Cardiac muscle cell (in vitro differentiated cells and primary cell): ENCODE results near the gene CEP72. TPM values are rescaled to one million over a fixed set of nuclear protein-coding genes. Genes with fewer than 3 reads are reported as not detected.

ENCODE experiments used
- DNase-seq, 2 donors: peaks; one replicate each; pipeline versions ENCODE4 v3.0.0 to v3.0.0-alpha.2; 2010 to 2017; ENCODE audit warnings: low read depth in 1 of 2, low spot score in 1 of 2
- H3K27ac ChIP-seq: fragments of 200-600 bp; sonication (generic); 2 replicates; pipeline ENCODE4 v1.5.1; 2016
- H3K27me3 ChIP-seq: fragments of 200-600 bp; sonication (generic); 2 replicates; pipeline ENCODE4 v1.6.0; 2016; ENCODE audit warnings: control low read depth
- H3K36me3 ChIP-seq: fragments of 200-600 bp; sonication (generic); 2 replicates; pipeline ENCODE4 v1.5.1; 2016; ENCODE audit warnings: control low read depth
- H3K4me1 ChIP-seq: fragments of 200-600 bp; sonication (generic); 2 replicates; pipeline ENCODE4 v1.8.1; 2017; ENCODE audit warnings: low read depth, mild to moderate bottlenecking, mixed run types
- H3K4me3 ChIP-seq: fragments of 200-600 bp; sonication (generic); 2 replicates; pipeline ENCODE4 v1.5.1; 2016; ENCODE audit warnings: mild to moderate bottlenecking
- H3K9me3 ChIP-seq: fragments of 200-600 bp; sonication (generic); 2 replicates; pipeline ENCODE4 v1.5.1; 2017; ENCODE audit warnings: low read depth, mild to moderate bottlenecking, control low read depth
- CTCF ChIP-seq: IDR thresholded peaks from 2 replicates; pipeline ENCODE4 v1.5.1; 2012; ENCODE audit warnings: low read depth, mild to moderate bottlenecking, low read length
- polyA plus RNA-seq: library from polyadenylated mRNA; unstranded; fragments of >200 nt; fragmentation: Nextera tagmentation; extraction: Ambion mirVana; gene quantifications from 2 replicates; pipeline ENCODE4 v1.2.1, GENCODE V29; 2016
- total RNA-seq: library from RNA; depleted of rRNA; stranded (reverse); fragments of >200 nt; gene quantifications from 2 replicates; pipeline ENCODE4 v1.2.3, GENCODE V29; 2016

Gene CEP72
- total and polyA plus RNA-seq, 2 experiments from 2014 or later = 6.6 to 8.5 TPM

GRCh38 chr5:638501-639252 lies 26.5 kb downstream of the CEP72 start:
- H3K9me3 ChIP-seq = no peaks in the 10 kb centered on the region
- no peaks in the 10 kb centered on the region for H3K27me3 ChIP-seq
- no peak overlapping the region for H3K4me3 ChIP-seq
- H3K4me1 ChIP-seq = no peaks in the 10 kb centered on the region
- DNase-seq = no peak
- no peak for TF ChIP-seq CTCF
- peaks cover 23% of the 10 kb centered on the region for H3K36me3 ChIP-seq
- no peak overlapping the region for H3K27ac ChIP-seq

GRCh38 chr5:639253-639530 lies 27.1 kb downstream of the CEP72 start:
- no peak overlapping the region for H3K4me3 ChIP-seq
- H3K36me3 ChIP-seq = peaks cover 23% of the 10 kb centered on the region
- no peaks in the 10 kb centered on the region for H3K27me3 ChIP-seq
- no peaks in the 10 kb centered on the region for H3K4me1 ChIP-seq
- H3K9me3 ChIP-seq = no peaks in the 10 kb centered on the region
- DNase-seq = no peak
- H3K27ac ChIP-seq = no peak overlapping the region
- no peak for TF ChIP-seq CTCF

GRCh38 chr5:639584-640213 lies 27.6 kb downstream of the CEP72 start:
- TF ChIP-seq CTCF = no peak
- Histone ChIP-seq H3K27me3 (no peaks in the 10 kb centered on the region), H3K27ac (no peak overlapping the region), H3K4me1 (no peaks in the 10 kb centered on the region), H3K4me3 (no peak overlapping the region), H3K36me3 (peaks cover 23% of the 10 kb centered on the region), H3K9me3 (no peaks in the 10 kb centered on the region)
- DNase-seq = no peak

- H3K9me3 ChIP-seq = no peaks in the 10 kb centered on the region
Observed at GRCh38 chr5:640461-641330, 28.6 kb downstream of the CEP72 start.

More at GRCh38 chr5:640461-641330, 28.6 kb downstream of the CEP72 start:
- Histone ChIP-seq H3K27ac (no peak overlapping the region), H3K27me3 (no peaks in the 10 kb centered on the region), H3K4me1 (no peaks in the 10 kb centered on the region), H3K36me3 (peaks cover 16% of the 10 kb centered on the region), H3K4me3 (no peak overlapping the region)
- no peak for DNase-seq
- no peak for TF ChIP-seq CTCF
